Posterior vena cava (tissue), 2 donors: Measurements from ENCODE around the gene CCT2. TPM values are rescaled to one million over a fixed set of nuclear protein-coding genes. Genes with fewer than 3 reads are reported as not detected.
A peak's percentile ranks its signal among the peaks of the same experiment; 100 is the strongest.

ENCODE experiments used
- DNase-seq: peaks from one replicate; pipeline ENCODE4 v3.0.0-alpha.2; 2020; ENCODE audit warnings: low spot score
- intact Hi-C, 2 donors: fragments of 100-400 bp; cut with DNase I; formaldehyde crosslinking; loops; one replicate each; pipeline versions ENCODE4 v1.14.1 to v1.14.2; 2022 to 2023
- long read RNA-seq, 2 donors: library from polyadenylated mRNA; unstranded; transcript quantifications; one replicate each; pipeline ENCODE4 v2.0.0, GENCODE V29; 2020 to 2021
- total RNA-seq, 2 donors: library from RNA; stranded (reverse); fragmentation: NEBNext Ultra II Directional; extraction: Animal tissue kit (Norgen Biotek cat#: 25700); gene quantifications; one replicate each; pipeline ENCODE4 v1.2.1, GENCODE V29; 2021
- donor health status: DM: yes; HTN: yes; CAD: no.
- donor health status: DM: yes; HTN: yes; CAD: no.

Gene CCT2
- total RNA-seq = 100 to 1,000 TPM in 1 of 2 donors, 10 to 100 TPM in 1; 94.3 to 144 TPM
- long read RNA-seq, donor 1, transcript CCT2-201 (16 exons, 2,041 nt) = major isoform, 29 of 34 reads
- long read RNA-seq, donor 1, partial matches to known transcripts = 4 of 34 reads
- long read RNA-seq, donor 1, other reads (novel, unspliced or antisense) = 1 of 34 reads
- long read RNA-seq, donor 2, transcript CCT2-201 (16 exons, 2,041 nt) = major isoform, 228 of 264 reads
- long read RNA-seq, donor 2, partial matches to known transcripts = 27 of 264 reads
- long read RNA-seq, donor 2, other reads (novel, unspliced or antisense) = 8 of 264 reads

DNA sequence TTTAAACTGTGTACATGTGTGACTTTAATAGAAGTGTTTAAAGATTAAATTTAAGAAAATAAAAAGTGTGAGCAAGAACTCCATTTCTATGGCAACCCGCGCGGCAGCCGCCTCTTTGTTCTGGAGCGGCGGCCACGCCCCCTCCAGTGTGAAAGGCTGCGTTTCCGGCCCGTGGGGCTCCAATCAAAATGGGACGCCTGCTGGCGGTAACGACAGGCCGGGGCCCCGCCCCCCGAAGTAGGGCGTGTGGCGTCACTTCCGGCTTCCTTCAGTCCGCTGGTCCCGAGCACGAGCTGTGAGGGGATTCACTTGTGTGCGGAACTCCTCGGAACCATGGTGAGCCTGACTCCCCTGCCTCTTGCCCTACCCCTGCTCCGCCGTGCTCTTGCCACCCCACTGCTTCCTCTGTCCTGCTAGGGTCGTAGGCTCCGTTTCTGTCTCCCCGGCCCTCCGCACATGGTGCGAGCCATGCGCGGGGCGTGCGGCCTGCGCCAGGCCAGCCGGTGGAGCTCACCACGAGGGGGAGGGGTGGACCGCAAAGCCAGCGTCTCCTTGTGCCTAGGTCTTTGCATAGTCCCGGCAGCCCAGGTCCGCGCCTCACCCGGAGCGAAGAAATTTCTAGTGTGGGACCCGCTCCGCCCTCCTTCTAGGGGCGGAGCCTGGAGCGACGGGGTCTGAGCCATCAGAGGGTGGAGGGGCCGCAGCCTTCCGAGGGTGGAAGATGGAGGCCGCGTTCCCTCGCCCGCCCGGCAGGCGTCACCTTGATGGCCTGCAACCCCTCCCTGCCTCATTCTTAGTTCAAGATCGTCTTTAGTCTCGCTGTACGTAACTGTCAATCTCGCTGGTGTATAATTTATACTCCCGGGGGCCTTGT lies at the start of gene CCT2:
TSS of gene CCT2 (plus strand) at position 271 of the 874 bp plus-strand sequence. CDS start at position 334, 63 bp downstream.
- peak; percentile 99 for DNase-seq
- intact Hi-C loops = no loop called here

DNA sequence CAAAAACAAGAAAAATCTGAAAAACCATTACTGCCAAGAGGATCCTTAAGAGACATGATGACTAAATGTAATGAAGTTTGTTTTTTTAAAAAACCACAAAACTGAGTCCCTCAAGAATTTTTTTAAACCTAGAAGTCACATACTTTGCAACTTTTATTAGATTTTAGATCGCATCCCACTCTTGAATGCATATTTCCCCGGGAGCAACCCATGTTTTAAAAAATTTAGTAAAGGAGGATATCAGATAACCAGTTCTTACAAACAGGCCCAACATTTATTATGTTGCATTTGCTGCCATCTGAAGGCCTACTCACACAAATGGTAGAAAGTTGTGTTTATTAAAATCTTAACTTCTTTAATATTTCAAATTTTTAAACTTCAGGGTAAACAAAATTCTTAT lies 44.3 kb upstream of the CCT2 start:
- no peak for DNase-seq
- intact Hi-C loops = no loop called here

DNA sequence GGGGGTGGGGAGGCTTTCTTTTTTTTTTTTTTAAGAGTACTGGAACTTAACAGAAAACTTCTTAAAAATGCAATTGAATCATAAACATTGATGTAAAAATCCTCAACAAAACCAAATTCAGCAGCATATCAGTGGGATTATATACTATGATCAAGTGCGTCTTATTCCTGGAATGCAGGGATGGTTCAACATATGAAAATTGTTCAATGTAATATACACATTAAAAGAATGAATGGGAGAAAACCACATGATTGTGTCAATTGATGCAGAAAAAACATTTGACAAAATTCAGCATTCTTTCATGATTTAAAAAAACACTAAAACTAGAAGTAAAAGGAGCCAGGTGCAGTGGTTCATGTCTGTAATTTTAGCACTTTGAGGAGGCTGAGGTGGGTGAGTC lies 41.2 kb upstream of the CCT2 start:
- intact Hi-C loops = no loop called here

DNA sequence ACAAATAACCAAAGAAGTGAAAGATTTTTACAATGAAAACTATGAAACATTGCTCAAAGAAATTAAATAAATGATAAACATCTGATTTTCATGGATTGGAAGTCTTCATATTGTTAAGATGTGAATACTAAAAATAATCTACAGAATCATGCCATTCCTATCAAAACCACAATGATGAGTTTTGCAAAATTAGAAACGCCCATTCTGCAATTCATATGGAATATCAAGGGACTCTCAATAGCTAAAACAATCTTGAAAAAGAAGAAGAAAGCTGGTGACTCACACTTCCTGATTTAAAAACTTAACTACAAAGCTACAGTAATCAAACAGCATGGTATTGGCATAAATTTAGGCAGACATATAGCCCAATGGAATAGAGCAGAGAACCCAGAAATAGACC lies 40.2 kb upstream of the CCT2 start:
- DNase-seq = no peak
- intact Hi-C loops = no loop called here

More for the DNA sequence above, 41.2 kb upstream of the CCT2 start:
- DNase-seq = no peak

DNA sequence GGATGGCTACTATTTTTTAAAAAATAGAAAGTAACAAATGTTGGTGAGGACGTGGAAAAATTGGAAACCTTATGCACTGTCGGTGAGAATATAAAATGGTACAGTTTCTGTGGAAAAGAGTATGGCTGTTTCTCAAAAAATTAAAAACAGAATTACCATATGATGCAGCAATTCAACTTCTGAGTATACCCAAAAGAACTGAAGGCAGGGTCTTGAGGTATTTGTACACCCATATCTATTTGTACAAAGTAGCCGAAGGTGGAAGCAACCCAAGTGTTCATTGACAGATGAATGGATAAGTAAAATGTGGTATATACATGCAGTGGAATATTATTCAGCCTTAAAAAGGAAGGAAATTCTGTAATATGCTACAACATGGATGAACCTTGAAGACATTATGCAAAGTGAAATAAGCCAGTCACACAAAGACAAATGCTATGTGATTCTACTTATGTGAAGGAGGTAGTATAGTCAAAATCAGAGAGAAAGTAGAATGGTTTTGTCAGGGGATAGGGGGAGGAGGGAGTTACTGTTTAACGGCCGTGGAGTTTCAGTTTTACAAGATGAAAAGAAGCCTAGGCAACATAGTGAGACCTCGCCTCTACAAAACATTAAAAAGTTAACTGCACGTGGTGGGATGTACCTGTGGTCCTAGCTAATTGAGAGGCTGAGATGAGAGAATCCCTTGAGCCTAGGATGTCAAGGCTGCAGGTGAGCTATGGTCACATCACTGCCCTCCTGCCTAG lies 38.4 kb upstream of the CCT2 start:
- DNase-seq = no peak
- intact Hi-C loops = no loop called here

DNA sequence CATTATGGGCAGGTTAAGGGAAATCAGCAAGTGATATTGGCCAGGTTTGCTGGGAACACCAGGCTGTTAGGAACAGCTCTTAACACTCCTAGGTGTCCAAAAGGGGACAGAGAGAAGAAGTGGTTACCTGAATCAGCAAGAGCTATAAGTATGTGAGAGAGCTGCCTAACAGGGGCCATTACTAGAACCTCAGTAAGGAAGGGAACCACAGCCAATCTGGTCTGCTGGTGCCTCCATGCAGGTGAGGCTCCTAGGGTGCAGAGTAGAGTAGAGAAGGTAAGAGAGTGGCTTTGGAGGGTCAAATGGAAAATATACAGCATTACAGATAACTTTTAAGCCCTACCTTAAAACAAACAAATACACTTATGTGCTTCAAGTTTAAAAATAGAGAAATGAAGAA lies 36.6 kb upstream of the CCT2 start:
- no peak for DNase-seq
- intact Hi-C loops = no loop called here

DNA sequence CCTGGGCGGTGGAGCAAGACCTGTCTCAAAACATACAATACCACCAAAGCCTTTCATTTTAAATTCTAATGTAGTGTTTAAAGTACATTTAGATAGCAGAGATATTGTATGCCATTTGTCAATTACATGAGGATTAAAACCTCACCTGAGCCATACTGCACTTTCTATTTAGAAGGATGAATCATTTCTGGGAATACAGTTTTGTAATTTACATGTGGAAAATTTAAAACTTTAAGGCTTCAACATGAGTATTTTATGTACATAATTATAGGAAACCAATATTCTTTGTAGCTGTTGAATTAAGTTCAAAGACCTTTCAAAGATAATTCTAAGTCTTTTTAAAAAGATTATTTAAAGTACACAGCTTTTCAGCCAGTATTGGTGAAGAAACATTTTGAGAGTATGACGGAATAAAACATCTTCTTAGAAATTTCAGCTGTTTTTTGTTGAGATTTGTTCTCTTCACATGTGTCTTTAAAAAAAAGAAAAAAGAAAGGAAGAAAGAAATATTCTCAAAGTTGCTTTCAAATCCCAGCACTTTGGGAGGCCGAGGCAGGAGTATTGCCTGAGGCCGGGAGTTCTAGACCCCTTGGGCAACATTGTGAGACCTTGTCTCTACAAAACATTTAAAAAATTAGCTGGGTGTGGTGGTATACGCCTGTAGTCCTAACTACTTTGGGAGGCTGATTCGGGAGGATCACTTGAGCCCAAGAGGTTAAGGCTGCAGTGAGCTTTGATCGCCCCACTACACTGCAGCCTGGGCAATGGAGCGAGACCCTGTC lies 34.5 kb upstream of the CCT2 start:
- intact Hi-C loops = no loop called here
- DNase-seq = no peak

DNA sequence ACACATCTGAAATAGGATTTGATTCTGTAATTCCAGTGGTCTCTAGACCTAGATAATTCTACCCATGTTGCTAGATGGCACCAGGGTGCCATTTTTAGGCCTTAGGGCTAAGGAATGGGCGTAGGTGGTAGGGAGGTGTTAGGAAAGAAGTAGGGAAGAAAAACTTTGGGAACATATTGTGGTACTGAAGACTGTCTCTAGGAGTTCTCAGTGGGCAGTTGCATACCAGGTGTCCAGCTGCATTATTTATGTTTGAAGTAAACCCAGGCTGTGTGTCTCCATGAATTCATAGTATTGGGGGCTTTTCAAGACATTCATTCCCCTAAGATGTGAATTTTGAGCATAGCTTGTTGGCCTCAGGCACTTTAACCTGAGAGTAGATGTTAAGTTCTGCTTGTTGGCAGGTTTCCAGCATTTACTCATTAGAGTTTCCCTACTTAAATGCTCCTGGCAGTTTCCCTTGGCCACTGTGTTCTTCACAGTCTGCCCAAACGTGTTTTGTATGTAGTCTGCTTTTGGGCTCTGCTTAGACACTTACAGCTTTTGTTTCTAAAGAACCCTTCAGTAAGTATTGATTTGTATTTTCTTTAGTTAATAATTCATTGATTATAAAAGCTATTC lies 31.5 kb upstream of the CCT2 start:
- intact Hi-C loops = no loop called here
- DNase-seq = no peak

DNA sequence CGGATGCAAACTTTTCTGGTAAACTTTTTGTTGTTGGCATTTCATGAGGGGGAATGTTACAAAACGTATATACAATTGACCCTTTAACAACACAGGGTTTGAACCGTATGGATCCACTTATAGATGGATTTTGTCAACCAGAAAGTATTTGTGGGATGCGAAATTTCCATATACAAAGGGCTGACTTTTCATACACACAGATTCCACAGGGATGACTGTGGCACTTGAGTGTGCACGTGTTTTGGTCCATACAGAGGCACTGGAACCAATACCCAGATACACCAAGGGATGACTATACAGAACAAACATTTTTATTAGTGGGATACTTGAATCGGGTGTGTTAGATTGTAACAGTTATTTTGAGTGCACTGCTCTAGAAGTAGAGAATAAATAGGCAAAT lies 29.8 kb upstream of the CCT2 start:
- DNase-seq = no peak
- intact Hi-C loops = no loop called here

DNA sequence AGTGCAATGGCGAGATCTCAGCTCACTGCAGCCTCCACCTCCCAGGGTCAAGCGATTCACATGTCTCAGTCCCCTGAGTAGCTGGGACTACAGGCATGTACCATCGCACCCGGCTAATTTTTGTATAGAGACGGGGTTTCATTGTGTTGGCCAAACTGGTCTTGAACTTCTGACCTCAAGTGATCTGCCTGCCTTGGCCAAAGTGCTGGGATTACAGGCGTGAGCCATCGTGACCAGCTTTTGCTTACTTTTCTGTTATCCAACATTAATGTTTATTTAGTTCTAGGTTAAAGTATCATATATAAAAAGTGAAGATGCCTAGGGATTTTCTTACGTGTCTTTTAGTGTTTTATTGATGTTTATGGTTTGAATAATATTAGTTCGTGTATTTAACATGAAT lies 28.9 kb upstream of the CCT2 start:
- no peak for DNase-seq
- intact Hi-C loops = no loop called here

DNA sequence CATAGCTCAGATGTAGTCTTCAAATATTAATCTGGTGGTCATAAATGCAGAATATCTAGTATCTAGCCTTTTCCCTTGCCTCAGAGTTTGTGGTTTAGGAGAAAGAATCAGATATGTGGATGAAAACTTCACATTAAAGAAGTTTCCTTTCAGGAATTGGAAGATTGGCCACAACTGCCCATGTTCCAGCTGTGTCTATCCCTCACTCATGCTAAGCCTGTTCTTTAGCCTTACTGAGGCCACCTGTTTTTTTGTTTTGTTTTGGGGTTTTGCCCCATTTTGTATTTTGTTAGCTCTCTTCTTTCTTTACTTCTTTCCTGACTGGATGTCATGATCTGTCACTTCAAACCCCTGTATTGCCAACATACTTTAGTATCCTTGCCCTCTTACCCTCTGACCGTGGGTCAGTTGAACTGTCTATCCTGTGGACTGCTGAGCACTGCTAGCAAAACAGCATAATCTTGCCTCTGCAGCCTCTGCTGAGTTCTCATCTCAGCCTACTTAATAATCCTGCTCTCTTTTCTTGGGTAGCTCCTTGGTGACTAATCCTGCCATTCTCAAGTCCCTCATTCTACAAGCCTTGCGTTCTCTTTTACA lies 22.0 kb upstream of the CCT2 start:
- DNase-seq = no peak
- intact Hi-C loops = loop anchor here in 1 of 2 donors (10.0 kb wide), 1 partner anchor 178 kb away; no protein-coding TSS in a partner anchor

DNA sequence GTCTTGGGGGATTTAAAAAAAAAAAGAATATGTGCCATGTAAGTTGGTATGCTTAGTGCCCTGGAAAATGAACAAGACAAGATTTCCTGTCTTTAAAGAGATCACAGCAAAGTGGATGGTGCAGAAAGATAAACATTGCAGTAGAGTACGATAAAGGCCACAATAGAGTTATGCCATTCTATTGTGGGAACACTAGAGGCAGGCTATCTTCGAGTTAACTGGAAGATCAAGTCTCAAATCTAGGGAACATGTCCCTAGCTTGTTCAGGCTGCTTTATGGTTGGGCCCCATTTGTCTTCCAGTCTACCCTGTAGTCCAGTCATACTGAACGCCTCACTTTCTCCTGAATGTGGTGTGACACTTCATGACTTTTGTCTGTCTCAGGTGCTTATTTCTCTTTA lies 18.7 kb upstream of the CCT2 start:
- no peak for DNase-seq
- intact Hi-C loops = loop anchor here in 1 of 2 donors (10.0 kb wide), 1 partner anchor 182 kb away; no protein-coding TSS in a partner anchor

DNA sequence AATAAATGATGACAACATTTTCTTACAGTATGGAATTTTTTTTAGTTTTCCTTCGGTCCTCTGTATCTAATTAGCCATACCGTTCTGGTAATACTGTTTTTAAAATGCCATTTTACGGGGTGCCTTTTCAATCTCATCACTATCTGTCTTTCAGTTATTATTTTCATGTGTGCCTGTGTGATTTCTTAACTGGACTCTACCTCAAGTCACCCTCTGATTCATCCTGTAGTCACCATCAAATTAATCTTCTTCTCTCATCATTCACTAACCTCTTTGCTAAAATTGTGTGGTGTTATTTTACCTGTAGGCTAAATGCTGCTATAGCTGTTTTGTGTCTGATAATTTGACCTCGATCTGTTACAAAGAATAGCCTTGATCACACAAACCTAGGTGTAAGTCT lies 16.0 kb upstream of the CCT2 start:
- intact Hi-C loops = loop anchor here in 1 of 2 donors (10.0 kb wide), 1 partner anchor 184 kb away; no protein-coding TSS in a partner anchor
- DNase-seq = no peak

DNA sequence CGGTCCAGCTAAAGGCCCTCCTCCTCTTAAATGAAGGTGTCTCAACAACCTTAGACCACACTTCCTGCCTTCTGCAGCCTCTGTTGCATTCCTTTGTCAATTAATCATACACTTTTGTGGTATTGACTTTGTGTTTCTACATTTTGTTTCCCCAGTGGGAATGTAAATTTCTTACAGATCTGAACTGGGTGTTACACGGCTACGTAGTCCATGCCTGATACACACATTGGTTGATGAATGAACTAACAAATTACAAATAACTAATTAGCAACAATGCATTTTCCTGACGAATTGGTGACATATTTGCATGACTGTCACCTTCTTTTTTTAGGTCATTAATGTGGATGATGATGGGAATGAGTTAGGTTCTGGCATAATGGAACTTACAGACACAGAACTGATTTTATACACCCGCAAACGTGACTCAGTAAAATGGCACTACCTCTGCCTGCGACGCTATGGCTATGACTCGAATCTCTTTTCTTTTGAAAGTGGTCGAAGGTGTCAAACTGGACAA lies 15.2 kb upstream of the CCT2 start:
- intact Hi-C loops = loop anchor here (5.0 to 10.0 kb wide), 2 partner anchors 98 to 185 kb away; partner anchors contain the start of gene FRS2 (in 1 of the 2)
- no peak for DNase-seq

DNA sequence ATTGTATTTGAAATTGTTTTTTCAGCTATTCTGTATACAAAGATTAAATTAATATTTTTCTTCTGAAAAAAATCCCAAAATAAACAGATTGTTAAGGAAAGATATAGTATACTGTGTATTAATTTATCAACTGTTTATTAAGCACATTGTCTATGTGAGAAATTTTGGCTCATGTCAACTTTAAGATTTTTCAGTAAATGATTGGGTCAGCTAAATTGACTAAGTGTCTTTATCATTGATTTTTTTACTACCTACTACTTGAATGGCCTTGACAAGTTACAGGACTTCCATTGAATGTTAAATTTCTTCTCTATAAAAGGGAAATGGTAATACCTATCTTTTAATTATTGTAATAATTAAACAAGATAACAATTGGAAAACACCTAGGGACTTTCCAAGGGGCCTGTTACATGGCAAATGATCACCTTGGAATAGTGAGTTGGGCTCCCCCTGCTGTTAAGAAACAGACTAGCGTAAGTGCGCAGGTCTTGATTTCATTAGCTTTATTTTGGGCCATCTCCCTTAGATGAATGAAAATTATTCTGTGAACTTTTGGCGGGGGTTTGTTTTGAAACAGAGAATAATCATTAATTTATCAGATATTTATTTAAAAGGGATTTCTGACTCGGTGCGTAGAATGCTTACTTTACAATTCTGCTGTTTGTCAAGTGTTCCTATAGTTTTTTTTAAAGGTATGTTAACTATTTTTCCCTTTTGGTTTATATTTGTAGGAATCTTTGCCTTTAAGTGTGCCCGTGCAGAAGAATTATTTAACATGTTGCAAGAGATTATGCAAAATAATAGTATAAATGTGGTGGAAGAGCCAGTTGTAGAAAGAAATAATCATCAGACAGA lies 14.5 kb upstream of the CCT2 start:
- intact Hi-C loops = loop anchor here in 1 of 2 donors (5.0 to 10.0 kb wide), 2 partner anchors 98 to 186 kb away; partner anchors contain the start of gene FRS2
- no peak for DNase-seq

DNA sequence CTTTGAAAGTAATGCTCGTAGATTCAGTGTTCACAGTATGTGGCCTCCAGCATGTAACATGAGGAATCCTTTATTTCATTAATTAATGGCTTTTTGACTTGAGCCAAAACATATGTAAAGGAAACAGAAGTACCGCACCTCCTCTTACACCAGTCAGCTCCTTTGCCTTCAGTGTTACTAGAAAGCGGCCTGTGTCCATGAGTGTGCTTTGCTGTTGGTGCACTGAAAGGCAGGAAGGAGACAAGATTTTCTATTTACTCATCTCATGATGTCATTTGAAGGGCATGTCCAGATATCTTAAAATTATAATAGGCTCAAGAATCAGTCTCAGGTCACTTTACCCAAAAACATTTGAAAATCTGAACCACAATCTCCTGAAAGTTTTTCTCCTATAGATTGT lies 9.9 kb upstream of the CCT2 start:
- intact Hi-C loops = loop anchor here (5.0 to 10.0 kb wide), 2 partner anchors 191 to 1702 kb away; no protein-coding TSS in a partner anchor
- DNase-seq = no peak

DNA sequence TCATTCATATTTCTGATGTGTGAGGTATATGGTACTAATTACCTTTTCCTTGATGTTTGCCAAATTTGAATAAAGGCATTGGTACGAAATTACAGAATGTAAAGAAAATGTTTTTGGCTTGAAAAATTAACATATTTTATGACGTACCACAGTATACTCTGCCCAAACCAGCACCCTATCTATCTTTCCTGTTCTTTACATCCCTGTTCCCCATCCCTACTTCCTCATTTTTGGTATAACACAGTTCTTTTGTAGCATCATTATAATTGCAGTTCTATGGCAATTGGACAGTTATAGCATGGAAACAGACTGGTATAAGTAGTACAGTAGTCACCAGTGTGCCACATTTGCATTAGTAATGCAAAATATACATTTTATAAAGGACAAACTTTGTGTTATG lies 7.0 kb upstream of the CCT2 start:
- intact Hi-C loops = loop anchor here (5.0 to 10.0 kb wide), 2 partner anchors 193 to 1699 kb away; no protein-coding TSS in a partner anchor
- no peak for DNase-seq
